HCT116 (cell line): ENCODE measurements around the gene CCL17. TPM values are rescaled to one million over a fixed set of nuclear protein-coding genes. Genes with fewer than 3 reads are reported as not detected.
A peak's percentile ranks its signal among the peaks of the same experiment; 100 is the strongest.

Experiments
- ATAC-seq: fragments of 200-7000 bp; cut with Tn5 transposase; 2 replicates; pipeline ENCODE4 v1.9.1; 2020; ENCODE audit warnings: mild to moderate bottlenecking, moderate library complexity
- BruUV-seq: library from RNA; stranded (reverse); fragments of 400-500 nt; replicated peaks from 2 replicates; lab custom pipeline; 2021; lab: Mats Ljungman, UMichigan
- CTCF ChIA-PET: fragments of 300-600 bp; sonication (Branson Sonifier 250); formaldehyde crosslinking; loops from one replicate; lab custom pipeline; 2021; ENCODE audit warnings: antibody characterized with exemption; lab: Charles Lee
- POLR2A ChIA-PET: fragments of 300-600, 350-600 bp; sonication (Branson Sonifier 250); formaldehyde crosslinking; loops from one replicate; lab custom pipeline; 2021; ENCODE audit warnings: antibody characterized with exemption; lab: Charles Lee
- RAD21 ChIA-PET, 2 experiments: fragments of 300-600 bp; sonication (Branson Sonifier 250); formaldehyde crosslinking; loops; one replicate each; lab custom pipeline; 2023; ENCODE audit warnings: low total read pairs in 2 of 2; ENCODE audit not compliant: uncharacterized antibody in 2 of 2, unreplicated experiment in 2 of 2, low non-redundant PET in 1 of 2; lab: Charles Lee
- DNase-seq: peaks from one replicate; pipeline ENCODE4 v3.0.0-alpha.2; 2010; ENCODE audit warnings: low read depth, low spot score
- H2AFZ ChIP-seq: fragments of 200-600 bp; shearing (Covaris generic), sonication (generic); 2 replicates; pipeline ENCODE4 v1.6.1; 2017; ENCODE audit warnings: low read depth, mixed run types, mixed read lengths, antibody characterized with exemption, low read length; ENCODE audit not compliant: poor library complexity, severe bottlenecking
- H3K27ac ChIP-seq: 2 replicates; pipeline ENCODE4 v1.5.1; 2012; ENCODE audit warnings: low read depth, low read length
- H3K27me3 ChIP-seq: fragments of 200-600 bp; sonication (generic); 2 replicates; pipeline ENCODE4 v1.6.1; 2016; ENCODE audit warnings: mixed run types, low read length, mixed read lengths; ENCODE audit not compliant: insufficient read depth
- H3K36me3 ChIP-seq, 2 experiments: fragments of 200-500 bp in 1 of 2; fragments of 200-600 bp in 1 of 2; sonication (Bioruptor generic) in 1 of 2; sonication (generic) in 1 of 2; 2 replicates each; pipeline versions ENCODE4 v1.5.1 to v1.6.1; 2014 to 2016; ENCODE audit warnings: low read length in 2 of 2, inconsistent platforms in 1 of 2, mixed read lengths in 1 of 2, mixed run types in 1 of 2; ENCODE audit not compliant: insufficient read depth in 2 of 2, control insufficient read depth in 1 of 2
- H3K4me1 ChIP-seq, 2 experiments: fragments of 200-600 bp in 1 of 2; sonication (generic) in 1 of 2; 2 replicates each; pipeline versions ENCODE4 v1.5.1 to v1.6.1; 2012 to 2017; ENCODE audit warnings: low read length in 2 of 2, inconsistent platforms in 1 of 2, mild to moderate bottlenecking in 1 of 2, mixed read lengths in 1 of 2, mixed run types in 1 of 2, moderate library complexity in 1 of 2; ENCODE audit not compliant: insufficient read depth in 2 of 2, control insufficient read depth in 1 of 2
- H3K4me2 ChIP-seq: fragments of 200-600 bp; sonication (generic); 2 replicates; pipeline ENCODE4 v1.6.1; 2017; ENCODE audit warnings: mixed run types, low read length, mixed read lengths
- H3K4me3 ChIP-seq, 2 experiments: fragments of 200-600 bp in 1 of 2; sonication (generic) in 1 of 2; replicated peaks in 1 of 2; 2 replicates each; pipeline ENCODE4 v1.5.1; 2011 to 2016; ENCODE audit warnings: low read length in 2 of 2, control low read depth in 1 of 2, low read depth in 1 of 2, mild to moderate bottlenecking in 1 of 2, mixed read lengths in 1 of 2, mixed run types in 1 of 2
- H3K79me2 ChIP-seq: fragments of 200-600 bp; sonication (generic); 2 replicates; pipeline ENCODE4 v1.6.1; 2017; ENCODE audit warnings: mild to moderate bottlenecking, mixed run types, low read length, moderate library complexity, mixed read lengths; ENCODE audit not compliant: insufficient read depth
- H3K9ac ChIP-seq: fragments of 200-600 bp; sonication (generic); 2 replicates; pipeline ENCODE4 v1.6.1; 2016; ENCODE audit warnings: low read length, mixed read lengths
- H3K9me2 ChIP-seq: fragments of 200-600 bp; sonication (generic), shearing (Covaris generic); 2 replicates; pipeline ENCODE4 v1.6.1; 2017; ENCODE audit warnings: mixed run types, mild to moderate bottlenecking, moderate library complexity; ENCODE audit not compliant: insufficient read depth
- H3K9me3 ChIP-seq, 2 experiments: fragments of 200-500 bp in 1 of 2; fragments of 200-600 bp in 1 of 2; sonication (Bioruptor generic) in 1 of 2; sonication (generic) in 1 of 2; 2 replicates each; pipeline ENCODE4 v1.6.1; 2014 to 2017; ENCODE audit warnings: low read length in 2 of 2, mixed read lengths in 2 of 2, inconsistent platforms in 1 of 2, low read depth in 1 of 2, mild to moderate bottlenecking in 1 of 2, mixed run types in 1 of 2, moderate library complexity in 1 of 2; ENCODE audit not compliant: control insufficient read depth in 1 of 2, insufficient read depth in 1 of 2
- H4K20me1 ChIP-seq: fragments of 200-600 bp; sonication (generic), shearing (Covaris generic); 2 replicates; pipeline ENCODE4 v1.6.1; 2017; ENCODE audit warnings: mixed run types, mild to moderate bottlenecking, moderate library complexity; ENCODE audit not compliant: insufficient read depth
- CBX3 ChIP-seq: IDR thresholded peaks from 2 replicates; pipeline ENCODE4 v1.6.1; 2012; ENCODE audit warnings: low read depth
- CEBPB ChIP-seq: IDR thresholded peaks from 2 replicates; pipeline ENCODE4 v1.6.1; 2012; ENCODE audit warnings: low read depth
- ELF1 ChIP-seq: IDR thresholded peaks from 2 replicates; pipeline ENCODE4 v1.6.1; 2012; ENCODE audit warnings: low read depth, borderline replicate concordance
- EZH2 ChIP-seq: fragments of 200-600 bp; sonication (generic); IDR thresholded peaks from 2 replicates; pipeline ENCODE4 v1.6.1; 2017; ENCODE audit warnings: antibody characterized with exemption, mixed run types
- EZH2phosphoT487 ChIP-seq: fragments of 200-600 bp; IDR thresholded peaks from 2 replicates; pipeline ENCODE4 v1.6.1; 2018; ENCODE audit warnings: antibody characterized with exemption, borderline replicate concordance
- FOSL1 ChIP-seq: IDR thresholded peaks from 2 replicates; pipeline ENCODE4 v1.6.1; 2012; ENCODE audit warnings: low read depth
- JUND ChIP-seq: IDR thresholded peaks from 2 replicates; pipeline ENCODE4 v1.6.1; 2012
- MAX ChIP-seq: IDR thresholded peaks from 2 replicates; pipeline ENCODE4 v1.6.1; 2012
- POLR2A ChIP-seq: IDR thresholded peaks from 2 replicates; pipeline ENCODE4 v1.7.0; 2011; ENCODE audit warnings: borderline replicate concordance; ENCODE audit not compliant: insufficient read depth, insufficient read length; ENCODE audit errors: extremely low read depth
- POLR2AphosphoS5 ChIP-seq: IDR thresholded peaks from 2 replicates; pipeline ENCODE4 v1.6.1; 2011; ENCODE audit warnings: mild to moderate bottlenecking, low read depth, low read length, moderate library complexity
- RAD21 ChIP-seq: IDR thresholded peaks from 2 replicates; pipeline ENCODE4 v1.6.1; 2012; ENCODE audit warnings: low read depth, mild to moderate bottlenecking
- SIN3A ChIP-seq: IDR thresholded peaks from 2 replicates; pipeline ENCODE4 v1.6.1; 2012; ENCODE audit warnings: low read depth
- SRF ChIP-seq: IDR thresholded peaks from 2 replicates; pipeline ENCODE4 v1.6.1; 2012; ENCODE audit warnings: low read depth
- TCF7L2 ChIP-seq: IDR thresholded peaks from 2 replicates; pipeline ENCODE4 v1.7.0; 2011; ENCODE audit warnings: borderline replicate concordance, inconsistent platforms; ENCODE audit not compliant: insufficient read depth, insufficient read length; ENCODE audit errors: extremely low read depth
- ZBTB33 ChIP-seq: IDR thresholded peaks from 2 replicates; pipeline ENCODE4 v1.6.1; 2011; ENCODE audit warnings: mild to moderate bottlenecking, low read length, moderate library complexity; ENCODE audit not compliant: insufficient replicate concordance; ENCODE audit errors: extremely low read depth
- ZFX ChIP-seq: fragments of 450-650 bp; IDR thresholded peaks from 2 replicates; pipeline ENCODE4 v1.6.1; 2017
- ZNF274 ChIP-seq: fragments of 200-500 bp; sonication (Bioruptor generic); IDR thresholded peaks from 2 replicates; pipeline ENCODE4 v1.6.1; 2014; ENCODE audit warnings: mild to moderate bottlenecking, low read depth, low read length, inconsistent platforms
- intact Hi-C: fragments of 100-400 bp; cut with micrococcal nuclease; formaldehyde crosslinking; loops from 2 replicates; pipeline ENCODE4 v1.10.0; 2022
- total RNA-seq: library from RNA; stranded (reverse); gene quantifications from one replicate; pipeline ENCODE4 v1.2.1, GENCODE V29; 2021; ENCODE audit not compliant: unreplicated experiment
- TF ChIP-seq, protein P1 (sequence below): IDR thresholded peaks from 2 replicates; pipeline ENCODE4 v1.6.1; 2012

The CCL17 gene
- total RNA-seq, 1 experiment from 2014 or later: not detected

DNA sequence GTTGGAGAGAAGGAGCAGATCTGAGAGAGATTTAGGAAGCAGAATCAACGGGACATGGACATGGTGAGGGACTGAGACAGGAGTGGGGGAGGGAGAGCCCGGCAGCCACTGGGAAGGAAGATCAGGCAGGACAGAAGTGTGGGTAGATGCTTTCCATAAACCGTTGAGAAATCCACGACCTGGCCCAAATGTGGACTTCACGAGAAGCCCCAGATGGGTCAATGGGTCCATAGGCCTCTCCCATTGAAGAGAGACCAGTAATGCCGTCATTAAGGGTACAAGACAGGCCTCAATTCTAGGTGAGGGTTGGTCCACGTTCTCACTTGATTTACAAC is 46.5 kb upstream of the CCL17 start:
- Histone ChIP-seq H3K4me1 (peaks cover 0 to 7% of the 10 kb centered on the region in 2 experiments; a peak in 2 of 4 replicates), H3K9me2 (no peaks in the 10 kb centered on the region), H3K79me2 (no peaks in the 10 kb centered on the region), H4K20me1 (no peaks in the 10 kb centered on the region), H3K27ac (no peak overlapping the region), H3K9ac (no peak overlapping the region), H3K36me3 (no peaks in the 10 kb centered on the region), H2AFZ (no peak overlapping the region), H3K4me2 (no peak overlapping the region), H3K9me3 (no peaks in the 10 kb centered on the region), H3K27me3 (no peaks in the 10 kb centered on the region), H3K4me3 (no peak overlapping the region)
- POLR2A ChIA-PET: no interaction called here
- ATAC-seq (no peak), DNase-seq (no peak)
- TF ChIP-seq ZFX (no peak), SRF (no peak), MAX (no peak), POLR2AphosphoS5 (no peak)
- TF ChIP-seq, protein P1, sequence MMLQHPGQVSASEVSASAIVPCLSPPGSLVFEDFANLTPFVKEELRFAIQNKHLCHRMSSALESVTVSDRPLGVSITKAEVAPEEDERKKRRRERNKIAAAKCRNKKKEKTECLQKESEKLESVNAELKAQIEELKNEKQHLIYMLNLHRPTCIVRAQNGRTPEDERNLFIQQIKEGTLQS: no peak
- no TSS peak for BruUV-seq
- intact Hi-C loops: no loop called here
- RAD21 ChIA-PET: no interaction called here
- CTCF ChIA-PET: no interaction called here

- CTCF ChIA-PET: no interaction called here
Observed at GRCh38 chr16:57358527-57359095, 46.0 kb upstream of the CCL17 start, which contains the start of gene CCL22. TSS of gene CCL22 (plus strand) at chr16:57358783. CDS start at chr16:57358817, 34 bp downstream.

More at GRCh38 chr16:57358527-57359095, 46.0 kb upstream of the CCL17 start, which contains the start of gene CCL22:
- no peaks in the 10 kb centered on the region for H3K9me3 ChIP-seq
- H3K27ac ChIP-seq: no peak within 1 kb of the TSS
- no peaks in the 10 kb centered on the region for H3K9me2 ChIP-seq
- POLR2A ChIA-PET: no interaction called here
- no peaks in the 10 kb centered on the region for H3K36me3 ChIP-seq
- RAD21 ChIA-PET: no interaction called here
- no peak within 1 kb of the TSS for H2AFZ ChIP-seq
- no TSS peak for BruUV-seq
- H3K79me2 ChIP-seq: no peaks in the 10 kb centered on the region
- H4K20me1 ChIP-seq: no peaks in the 10 kb centered on the region
- no peak within 1 kb of the TSS for H3K9ac ChIP-seq
- H3K27me3 ChIP-seq: no peaks in the 10 kb centered on the region
- H3K4me1 ChIP-seq: peaks cover 0 to 7% of the 10 kb centered on the region in 2 experiments; a peak in 2 of 4 replicates
- TF ChIP-seq ZNF274 (no peak), EZH2phosphoT487 (no peak), ELF1 (no peak), JUND (no peak), ZFX (no peak), TCF7L2 (no peak), CEBPB (no peak), SRF (no peak), CBX3 (no peak), FOSL1 (no peak), POLR2AphosphoS5 (no peak), EZH2 (no peak), ZBTB33 (no peak), RAD21 (no peak), SIN3A (no peak), POLR2A (no peak)
- TF ChIP-seq, all 23 proteins: peak for 0
- H3K4me3 ChIP-seq: no peak within 1 kb of the TSS
- ATAC-seq: peak; percentile 64
- peak within 1 kb of the TSS; percentile 41 for H3K4me2 ChIP-seq
- no peak for DNase-seq
- intact Hi-C loops: no loop called here
